HK-2 (cell line): ENCODE measurements around the gene ADGRF1.
"Not testable (repeated sequence)": the region's sequence is repeated elsewhere in the genome, so short reads cannot be mapped to it uniquely, and the experiment has no call there.

Source experiments
- DNase-seq: peaks from one replicate; pipeline ENCODE4 v3.0.0-alpha.2; 2018; ENCODE audit not compliant: unreplicated experiment

Gene ADGRF1

DNA sequence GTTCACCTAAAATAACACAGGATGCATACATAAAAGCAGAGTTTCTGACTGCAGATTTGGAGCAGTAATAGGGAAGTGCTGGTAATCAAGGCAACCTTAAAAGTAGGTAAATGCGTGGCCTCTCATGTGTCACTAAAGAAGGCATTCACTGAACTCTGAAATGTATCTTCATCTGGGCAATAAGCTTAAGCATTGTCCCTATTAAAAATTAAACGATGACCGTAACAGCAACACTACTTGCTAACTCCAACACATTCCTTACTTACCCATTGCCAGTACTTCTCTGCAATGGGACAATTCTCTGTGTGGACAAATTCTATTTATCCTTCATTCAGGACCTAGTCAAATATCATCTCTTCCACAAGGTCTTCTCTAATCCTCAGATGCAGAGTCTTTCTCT lies 19.9 kb downstream of the ADGRF1 start:
- no peak for DNase-seq

DNA sequence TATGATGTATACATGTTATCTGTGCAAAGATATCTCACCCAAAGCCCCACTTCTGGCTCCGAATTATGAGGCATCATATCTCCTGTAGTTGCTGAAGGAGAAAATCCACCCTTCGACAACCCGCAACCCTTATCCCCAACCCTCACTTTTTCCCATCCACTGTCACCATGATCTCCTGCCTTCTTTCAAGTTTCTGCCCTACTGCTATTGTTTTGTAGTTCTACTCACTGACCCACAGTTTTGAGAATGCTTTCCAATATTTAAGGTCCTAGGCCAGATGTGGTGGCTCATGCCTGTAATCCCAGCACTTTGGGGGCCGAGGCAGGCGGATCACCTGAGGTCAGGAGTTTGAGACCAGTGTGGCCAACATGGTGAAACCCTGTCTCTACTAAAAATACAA lies 22.2 kb downstream of the ADGRF1 start:
- DNase-seq, result no peak

DNA sequence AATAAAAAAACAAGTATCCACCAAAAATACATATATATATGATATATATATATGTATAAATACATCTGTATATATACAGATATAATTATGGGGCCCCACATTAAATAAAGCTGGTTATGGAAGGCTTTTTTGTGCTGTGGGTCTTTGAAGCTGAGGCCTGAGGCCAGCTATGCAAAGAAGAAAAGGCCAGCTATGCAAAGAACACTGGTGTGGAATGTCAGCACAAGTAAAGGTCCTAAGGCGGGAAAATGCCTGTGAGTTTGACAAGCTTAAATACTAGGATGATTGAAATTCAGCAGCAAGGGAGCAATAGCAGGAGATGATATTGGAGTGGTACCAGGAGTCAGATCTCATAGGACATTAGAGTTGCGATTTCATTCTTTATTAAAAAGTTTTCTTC lies 25.2 kb downstream of the ADGRF1 start:
- no peak for DNase-seq

DNA sequence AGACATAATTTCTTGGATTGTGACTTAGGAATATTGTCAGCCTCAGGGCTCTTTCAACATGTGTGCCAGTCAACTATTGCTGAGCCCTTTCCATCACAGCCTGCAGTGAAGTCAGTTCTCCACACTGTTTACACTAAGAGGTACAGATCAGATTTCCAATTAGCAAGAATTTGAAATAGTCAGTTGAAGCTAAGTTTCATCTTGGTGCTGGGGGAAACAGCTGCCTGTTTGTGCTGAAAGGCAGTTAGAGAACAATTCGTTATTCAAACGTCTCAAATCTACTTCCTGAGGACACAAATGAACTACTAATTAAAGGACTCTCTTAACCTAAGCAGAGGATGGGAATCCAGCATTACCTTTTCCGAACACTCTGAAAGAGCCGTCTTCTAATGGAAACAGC lies 25.9 kb downstream of the ADGRF1 start:
- DNase-seq, result no peak

DNA sequence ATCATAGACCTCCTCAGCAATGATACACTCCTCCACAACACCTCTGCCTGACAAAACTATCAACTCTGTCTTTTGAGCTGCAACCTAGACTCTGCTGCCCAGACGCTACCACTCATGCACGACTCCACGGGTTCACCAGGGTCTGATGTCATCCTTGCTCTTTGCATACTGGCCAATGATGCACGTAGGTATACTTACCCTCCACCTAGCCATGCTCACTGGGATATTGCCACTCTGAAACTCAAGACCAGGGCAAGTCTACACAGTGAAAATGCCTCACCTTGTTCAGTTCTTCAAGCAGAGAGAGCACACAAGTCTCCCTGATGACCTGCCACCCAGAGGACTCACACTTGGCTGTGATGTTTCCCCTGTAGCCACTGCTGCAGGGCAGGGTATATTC lies 27.7 kb downstream of the ADGRF1 start:
- no peak for DNase-seq

DNA sequence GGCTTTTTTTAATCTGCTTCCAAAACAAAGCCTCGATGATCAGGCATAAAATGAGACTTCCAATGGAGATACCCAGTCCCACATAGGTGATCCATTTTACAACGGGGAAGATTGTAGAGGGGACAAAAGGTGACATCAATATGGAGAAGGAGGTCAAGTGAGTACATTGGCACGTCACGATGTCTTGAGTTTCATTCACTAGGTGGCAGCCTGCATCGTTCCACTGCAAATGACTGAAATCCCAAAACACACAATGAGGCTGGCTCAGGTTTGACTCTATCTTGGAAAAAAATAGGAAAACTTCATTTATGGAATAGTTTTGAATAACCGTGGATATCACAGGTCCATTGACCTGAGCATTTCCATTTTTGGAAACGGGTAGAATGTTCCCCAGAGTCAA lies 32.5 kb downstream of the ADGRF1 start:
- DNase-seq, result no peak

DNA sequence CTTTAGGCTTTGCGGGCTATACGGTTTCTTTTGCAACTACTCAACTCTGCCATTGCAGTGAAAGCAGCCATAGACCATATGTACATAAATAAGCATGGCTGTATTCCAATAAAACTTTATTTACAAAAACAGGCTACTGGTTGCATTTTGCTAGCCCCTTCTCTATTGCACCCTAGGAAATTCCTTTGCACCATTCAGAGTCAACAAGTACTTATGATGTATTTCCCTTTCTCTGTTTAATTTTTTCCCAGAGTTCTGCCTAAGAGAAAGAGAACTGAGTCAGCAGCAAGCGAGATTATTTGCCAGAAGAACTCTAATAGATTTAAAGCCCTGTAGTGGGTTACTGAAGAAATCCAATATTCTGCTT lies 33.8 kb downstream of the ADGRF1 start:
- no peak for DNase-seq

DNA sequence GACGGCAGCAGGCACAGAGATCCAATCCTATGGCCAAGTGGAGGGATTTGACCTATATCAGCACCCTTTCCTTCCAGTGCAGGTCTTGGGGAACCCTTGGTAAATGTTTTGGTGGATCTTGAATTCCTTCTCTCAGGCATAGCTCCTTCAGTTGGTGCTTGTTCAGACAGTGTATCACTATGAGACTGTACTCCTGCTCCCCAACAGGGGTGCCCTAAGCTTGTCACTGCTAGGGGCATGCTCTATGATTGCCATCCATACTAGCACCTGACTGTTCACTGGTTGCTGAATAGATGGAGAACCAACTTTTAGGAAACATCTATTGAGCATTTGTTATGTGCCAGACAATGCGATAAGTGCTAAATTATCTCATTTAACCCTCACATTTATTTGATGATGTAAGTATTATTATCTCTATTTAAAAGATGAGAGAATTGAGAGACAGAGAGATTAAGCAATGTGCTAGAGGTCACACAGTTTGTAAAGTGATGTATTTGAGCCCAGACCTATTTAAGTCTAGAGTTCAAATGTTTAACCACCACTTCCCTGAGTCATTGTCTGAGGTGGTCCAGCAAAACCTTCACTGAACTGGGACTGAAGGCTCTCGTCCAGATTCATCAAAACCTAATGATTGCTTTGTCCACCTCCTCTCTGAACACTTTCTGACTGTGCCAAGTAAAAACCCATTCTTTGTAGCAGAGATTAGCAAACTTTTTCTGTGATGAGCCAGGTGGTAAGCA lies 34.3 kb downstream of the ADGRF1 start:
- DNase-seq, result no peak

DNA sequence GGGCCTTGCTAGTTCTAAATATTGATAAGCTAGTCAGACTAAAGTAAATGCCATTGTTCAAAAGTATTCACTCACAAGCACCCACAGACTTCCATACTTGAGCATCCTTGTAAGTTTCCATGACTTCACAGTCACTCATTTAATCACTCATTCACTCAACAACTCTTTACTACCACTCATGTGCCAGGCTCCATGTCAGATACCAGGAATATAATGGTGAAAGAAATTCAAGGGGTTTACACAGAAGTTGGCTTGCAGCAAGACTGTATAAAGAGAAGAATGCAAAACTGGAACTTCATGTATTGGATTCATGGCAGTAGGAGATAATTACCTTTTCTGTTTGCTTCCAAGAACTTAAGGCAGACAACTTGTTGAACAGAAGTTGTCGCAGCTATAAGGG lies 36.6 kb downstream of the ADGRF1 start:
- DNase-seq, result no peak

DNA sequence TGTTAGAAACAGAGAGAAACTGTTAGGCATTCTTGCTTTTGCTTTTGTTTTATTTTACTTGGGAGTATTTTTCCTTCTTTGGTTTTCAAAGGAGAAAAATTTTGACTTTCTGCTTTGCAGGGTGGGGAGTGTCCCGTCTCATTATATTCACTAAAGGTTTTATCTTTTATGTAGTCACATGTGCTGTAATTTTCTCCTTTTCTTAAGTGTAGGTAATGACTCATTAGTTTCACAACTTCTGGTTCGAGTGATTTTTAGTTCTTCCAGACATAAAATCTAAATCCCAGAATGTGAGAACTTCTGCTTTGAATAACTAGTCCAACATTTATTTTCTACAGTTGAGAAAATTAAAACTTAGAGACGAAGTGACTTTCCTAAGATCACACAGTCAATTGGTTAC lies 37.7 kb downstream of the ADGRF1 start:
- DNase-seq, result no peak

DNA sequence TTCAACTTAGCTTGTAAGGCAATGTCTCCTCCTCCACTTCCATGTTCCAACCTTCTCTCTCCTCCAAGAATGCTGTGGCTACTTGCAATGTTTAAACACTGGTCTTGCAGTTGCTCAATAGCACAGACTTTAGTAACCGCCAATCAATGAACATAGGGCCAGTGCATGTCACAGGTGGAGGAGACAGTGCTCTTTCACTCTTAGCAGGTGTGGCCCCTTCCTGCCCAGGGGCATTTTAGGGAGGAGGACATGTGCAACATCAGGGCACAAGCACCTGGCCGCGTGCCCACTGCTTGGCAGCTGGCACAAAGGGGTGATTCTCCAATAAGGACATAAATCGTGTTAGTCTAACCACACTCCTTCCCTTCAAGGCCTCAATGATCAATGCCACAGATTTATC lies 41.3 kb downstream of the ADGRF1 start:
- no peak for DNase-seq

DNA sequence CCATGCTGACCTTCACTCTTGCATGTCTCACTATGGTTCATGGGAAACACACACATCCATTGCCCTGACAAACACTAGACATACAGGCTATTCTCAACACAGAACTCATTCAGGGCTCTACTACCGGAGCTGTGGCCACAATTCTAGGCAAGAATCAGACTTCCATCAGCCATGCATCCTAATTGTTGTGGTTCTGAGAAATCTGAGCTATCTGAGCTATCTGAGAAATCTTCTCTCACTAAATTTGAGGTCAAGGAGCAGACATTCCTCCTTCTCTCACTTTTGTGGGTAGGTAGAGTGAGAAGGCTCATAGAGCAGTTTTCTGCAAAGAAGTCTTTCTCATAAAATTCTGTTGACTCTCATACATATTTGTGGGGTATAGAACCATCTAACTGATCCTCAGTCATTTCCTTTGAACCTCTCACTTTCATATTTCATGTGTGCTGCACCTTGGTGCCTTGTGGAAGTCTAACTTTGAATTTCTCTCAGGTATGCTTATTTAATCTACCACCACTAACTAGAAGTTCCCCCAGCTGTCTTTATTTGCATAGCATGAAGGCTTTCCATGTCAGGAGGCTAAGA lies 43.6 kb downstream of the ADGRF1 start:
- DNase-seq, result no peak

DNA sequence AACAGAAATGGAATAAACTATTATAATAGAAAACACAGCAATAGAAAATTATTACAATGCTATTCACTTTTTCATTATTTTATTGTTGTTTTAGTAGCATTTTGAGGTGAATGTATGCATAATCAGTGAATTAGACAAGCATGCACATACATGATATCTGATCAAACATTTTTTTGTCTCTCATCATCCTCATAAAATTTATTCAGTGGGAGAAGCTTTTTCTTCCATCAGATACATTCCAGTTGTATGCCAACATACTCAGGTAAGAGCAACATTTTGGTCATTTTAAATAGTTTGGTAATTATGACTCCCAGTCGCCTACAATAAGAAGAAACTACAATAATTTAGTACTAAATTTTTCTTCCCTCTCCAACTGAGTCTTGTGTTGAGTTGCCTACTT lies 44.5 kb downstream of the ADGRF1 start:
- no peak for DNase-seq

DNA sequence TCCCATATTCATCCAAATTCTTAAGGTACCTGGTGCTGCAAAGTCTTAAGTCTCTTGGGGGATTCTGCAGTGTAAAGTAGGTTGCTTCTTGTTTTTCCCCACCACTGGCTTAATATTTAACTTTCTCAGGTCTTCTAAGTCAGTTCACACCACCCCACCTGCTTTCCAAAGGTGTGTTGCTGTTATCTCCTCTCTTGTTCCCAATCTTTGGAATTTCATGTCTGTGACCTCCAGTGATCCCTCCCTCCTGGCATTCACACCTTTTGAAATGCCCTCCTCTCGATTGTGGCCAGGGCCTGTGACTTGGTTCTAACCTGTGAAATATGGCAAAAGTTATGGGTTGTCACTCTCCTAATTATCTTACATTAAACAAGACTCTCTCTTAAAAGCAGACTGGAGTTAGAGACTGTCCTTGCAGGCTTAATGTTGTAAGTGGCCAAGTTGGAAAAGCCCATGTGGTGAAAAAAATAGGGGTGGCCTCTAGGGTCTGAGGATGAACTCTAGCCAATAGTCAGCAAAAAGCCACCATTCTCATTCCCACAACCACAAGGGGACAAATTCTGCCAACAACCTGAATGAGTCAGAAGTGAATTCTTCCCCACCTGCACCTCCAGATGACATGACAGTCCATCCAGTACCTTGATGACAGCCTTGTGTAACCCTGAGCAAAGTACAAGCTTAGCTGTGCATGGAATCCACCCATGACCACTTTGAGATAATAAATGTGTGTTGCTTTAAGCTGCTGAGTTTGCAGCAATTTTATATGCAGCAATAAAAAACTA lies 45.1 kb downstream of the ADGRF1 start:
- DNase-seq, result no peak

DNA sequence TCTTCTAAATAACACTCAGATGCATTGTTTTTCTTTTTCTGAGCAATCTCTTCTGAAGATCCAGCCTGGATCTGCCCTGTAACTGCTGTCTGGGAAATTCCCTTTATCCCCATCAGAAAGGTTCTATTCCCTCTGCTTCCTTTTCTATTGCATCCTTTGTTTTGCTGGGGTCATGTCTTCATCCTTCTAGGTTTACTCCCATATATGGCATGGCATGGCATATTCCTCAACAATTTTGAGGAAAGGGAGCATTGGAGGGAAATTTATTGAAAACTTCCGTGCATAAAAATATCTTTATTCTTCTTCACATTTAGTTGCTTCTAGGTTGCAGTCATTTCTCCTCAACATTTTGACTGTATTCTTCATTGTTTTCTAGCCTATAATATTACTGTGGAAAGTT lies 47.2 kb downstream of the ADGRF1 start:
- no peak for DNase-seq

DNA sequence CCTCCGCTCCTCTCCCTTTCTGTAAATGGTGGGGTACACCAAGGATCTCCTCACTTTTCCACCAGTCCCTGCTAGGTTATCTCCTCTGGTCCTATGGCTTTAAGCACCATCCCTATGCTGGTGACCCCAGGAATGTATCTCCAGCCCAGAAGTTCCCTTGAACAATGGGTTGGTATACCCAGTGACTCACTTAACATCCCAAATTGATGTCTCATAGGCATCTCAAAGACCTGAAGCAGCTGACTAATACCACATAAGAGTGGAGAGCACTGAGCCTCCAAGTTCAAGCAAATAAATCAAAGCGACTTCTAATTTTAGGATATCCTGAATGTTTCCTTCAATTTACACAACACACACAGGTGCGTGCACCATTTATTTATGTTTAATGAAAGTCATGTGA lies 48.3 kb downstream of the ADGRF1 start:
- peak; percentile 22 for DNase-seq

DNA sequence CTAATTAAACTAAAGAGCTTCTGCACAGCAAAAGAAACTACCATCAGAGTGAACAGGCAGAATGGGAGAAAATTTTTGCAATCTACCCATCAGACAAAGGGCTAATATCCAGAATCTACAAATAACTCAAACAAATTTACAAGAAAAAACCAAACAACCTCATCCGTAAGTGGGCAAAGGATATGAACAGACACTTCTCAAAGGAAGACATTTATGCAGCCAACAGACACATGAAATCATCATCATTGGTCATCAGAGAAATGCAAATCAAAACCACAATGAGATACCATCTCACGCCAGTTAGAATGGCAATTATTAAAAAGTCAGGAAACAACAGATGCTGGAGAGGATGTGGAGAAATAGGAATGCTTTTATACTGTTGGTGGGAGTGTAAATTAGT lies 49.7 kb downstream of the ADGRF1 start:
- DNase-seq, result not testable (repeated sequence)

DNA sequence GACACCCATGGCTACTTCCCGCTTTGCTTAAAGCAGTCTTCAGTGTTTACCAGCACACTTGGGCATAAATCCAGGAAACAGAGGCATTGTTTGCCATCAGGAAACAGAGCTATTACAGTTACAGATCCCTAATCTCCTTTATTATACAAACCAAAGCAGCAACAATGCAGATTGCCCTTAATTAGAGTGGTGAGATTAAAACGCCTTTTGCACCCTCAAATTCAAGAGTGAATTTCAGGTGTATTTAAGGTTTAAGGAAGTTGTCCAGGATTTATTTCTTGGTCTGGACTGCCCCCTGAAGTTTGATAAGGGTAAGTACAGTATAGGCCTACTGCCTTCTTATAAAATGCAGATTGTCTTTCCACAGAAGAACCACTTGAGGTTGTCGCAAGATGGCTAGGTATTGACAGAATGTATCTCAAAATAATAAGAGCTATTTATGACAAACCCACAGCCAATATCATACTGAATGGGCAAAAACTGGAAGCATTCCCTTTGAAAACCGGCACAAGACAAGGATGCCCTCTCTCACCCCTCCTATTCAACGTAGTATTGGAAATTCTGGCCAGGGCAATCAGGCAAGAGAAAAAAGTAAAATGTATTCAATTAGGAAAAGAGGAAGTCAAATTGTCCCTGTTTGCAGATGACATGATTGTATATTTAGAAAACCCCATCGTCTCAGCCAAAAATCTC lies 51.2 kb downstream of the ADGRF1 start:
- DNase-seq, result not testable (repeated sequence)

DNA sequence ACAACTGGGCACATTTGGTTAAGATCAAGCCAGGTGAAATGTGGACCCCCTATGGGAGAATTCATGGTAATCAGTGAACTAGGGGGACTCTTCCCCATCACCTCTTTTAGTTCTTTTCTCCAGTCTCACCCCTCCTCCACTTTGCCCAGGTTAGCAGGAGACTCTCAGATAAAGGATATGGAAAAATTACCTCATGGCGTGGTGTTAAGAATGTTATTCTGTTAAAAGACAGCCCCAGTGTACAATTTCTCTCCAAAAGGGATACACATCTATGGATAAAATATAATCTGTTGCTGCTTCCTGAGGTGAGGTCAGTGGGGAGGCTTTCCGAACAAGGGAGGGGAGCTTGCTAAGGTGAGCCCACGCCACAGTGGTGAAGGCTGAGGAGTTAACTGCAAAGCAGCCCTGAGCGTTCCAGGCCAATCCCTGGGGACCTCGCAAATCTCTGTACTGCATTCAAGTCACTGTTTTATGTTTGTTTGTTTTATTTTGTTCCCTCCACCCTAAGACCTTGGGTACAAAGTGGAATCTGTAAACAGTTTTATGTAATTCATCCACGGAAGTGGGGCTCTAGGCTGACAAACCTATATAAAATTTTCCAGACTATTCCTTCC lies 52.0 kb downstream of the ADGRF1 start:
- DNase-seq, result no peak

DNA sequence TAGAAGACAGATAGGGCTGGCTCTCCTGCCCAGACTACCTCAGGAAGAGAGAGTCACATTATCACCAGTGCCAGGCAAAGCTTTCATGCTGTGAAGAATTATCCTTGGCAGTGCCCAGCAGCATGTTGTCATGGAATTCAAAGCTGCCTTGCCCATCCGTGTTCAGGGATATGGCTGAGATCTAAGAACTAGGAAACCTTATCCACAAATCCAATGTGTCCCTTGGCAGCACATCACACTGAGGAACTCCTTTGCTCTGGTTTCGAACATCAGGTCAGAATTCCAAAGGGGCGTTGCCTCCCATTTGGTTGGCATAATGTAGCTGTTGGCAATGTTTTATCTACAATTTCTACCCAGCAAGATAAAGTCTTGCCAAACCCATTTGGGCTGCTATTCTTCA lies 52.7 kb downstream of the ADGRF1 start:
- no peak for DNase-seq

DNA sequence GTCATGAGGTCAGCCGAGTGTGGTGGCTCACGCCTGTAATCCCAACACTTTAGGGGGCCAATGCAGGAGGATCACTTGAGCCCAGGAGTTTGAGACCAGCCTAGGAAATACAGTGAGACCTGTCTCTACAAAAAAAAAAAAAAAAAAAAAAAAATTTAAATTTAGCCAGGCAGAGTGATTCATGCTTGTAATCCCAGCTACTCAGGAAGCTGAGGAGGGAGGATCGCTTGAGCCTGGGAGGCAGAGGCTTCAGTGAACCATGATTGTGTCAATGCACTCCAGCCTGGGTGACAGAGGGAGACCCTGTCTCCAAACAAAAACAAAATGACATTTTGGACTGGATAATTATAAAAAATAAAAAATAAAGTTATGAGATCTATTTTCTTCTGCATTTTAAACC lies 56.2 kb downstream of the ADGRF1 start:
- DNase-seq, result no peak

DNA sequence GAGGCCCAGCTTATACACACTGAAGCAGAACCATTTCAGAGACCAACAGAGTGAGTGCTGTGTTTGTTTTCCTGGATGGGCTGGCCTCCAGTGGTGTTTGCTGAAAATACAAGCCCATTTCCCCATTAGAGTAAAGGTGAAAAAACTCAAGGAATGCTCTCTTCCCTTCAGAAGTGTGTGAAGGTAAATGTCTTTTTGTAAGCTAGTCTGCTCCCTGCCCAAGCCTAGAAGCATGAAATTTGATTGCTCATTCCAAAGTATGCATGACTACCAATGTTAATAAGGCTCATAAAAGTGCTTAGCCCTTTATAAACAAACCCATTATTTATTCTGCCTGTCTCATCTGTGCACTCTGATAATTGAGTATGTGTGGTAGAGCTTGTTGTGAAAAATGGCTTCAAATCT lies 59.1 kb downstream of the ADGRF1 start:
- no peak for DNase-seq
